Mucosa of rectum (tissue), 2 donors: ENCODE results near the gene TEX30.

Experiments
- H3K27ac ChIP-seq, 2 donors: one replicate each; pipeline ENCODE4 v1.7.0; 2013; ENCODE audit warnings: inconsistent platforms in 2 of 2, low read depth in 2 of 2, low read length in 2 of 2
- H3K27me3 ChIP-seq, 2 donors: one replicate each; pipeline ENCODE4 v1.7.0; 2013; ENCODE audit warnings: low read length in 2 of 2; ENCODE audit not compliant: control insufficient read depth in 2 of 2, insufficient read depth in 2 of 2
- H3K36me3 ChIP-seq, 2 donors: one replicate each; pipeline ENCODE4 v1.7.0; 2013; ENCODE audit warnings: low read length in 2 of 2; ENCODE audit not compliant: control insufficient read depth in 2 of 2, insufficient read depth in 2 of 2
- H3K4me1 ChIP-seq, 2 donors: one replicate each; pipeline ENCODE4 v1.7.0; 2013; ENCODE audit warnings: low read length in 2 of 2, mild to moderate bottlenecking in 1 of 2; ENCODE audit not compliant: control insufficient read depth in 2 of 2, insufficient read depth in 2 of 2
- H3K4me3 ChIP-seq, 2 donors: one replicate each; pipeline ENCODE4 v1.7.0; 2013; ENCODE audit warnings: low read length in 2 of 2
- H3K9ac ChIP-seq, 2 donors: one replicate each; pipeline ENCODE4 v1.7.0; 2013; ENCODE audit warnings: low read length in 2 of 2, low read depth in 1 of 2, mild to moderate bottlenecking in 1 of 2
- H3K9me3 ChIP-seq, 2 donors: one replicate each; pipeline ENCODE4 v1.7.0; 2013; ENCODE audit warnings: low read length in 2 of 2; ENCODE audit not compliant: control insufficient read depth in 2 of 2
- donor health status: healthy.
- donor health status: Normal muscosa, but diverticular disease.

Gene TEX30

DNA sequence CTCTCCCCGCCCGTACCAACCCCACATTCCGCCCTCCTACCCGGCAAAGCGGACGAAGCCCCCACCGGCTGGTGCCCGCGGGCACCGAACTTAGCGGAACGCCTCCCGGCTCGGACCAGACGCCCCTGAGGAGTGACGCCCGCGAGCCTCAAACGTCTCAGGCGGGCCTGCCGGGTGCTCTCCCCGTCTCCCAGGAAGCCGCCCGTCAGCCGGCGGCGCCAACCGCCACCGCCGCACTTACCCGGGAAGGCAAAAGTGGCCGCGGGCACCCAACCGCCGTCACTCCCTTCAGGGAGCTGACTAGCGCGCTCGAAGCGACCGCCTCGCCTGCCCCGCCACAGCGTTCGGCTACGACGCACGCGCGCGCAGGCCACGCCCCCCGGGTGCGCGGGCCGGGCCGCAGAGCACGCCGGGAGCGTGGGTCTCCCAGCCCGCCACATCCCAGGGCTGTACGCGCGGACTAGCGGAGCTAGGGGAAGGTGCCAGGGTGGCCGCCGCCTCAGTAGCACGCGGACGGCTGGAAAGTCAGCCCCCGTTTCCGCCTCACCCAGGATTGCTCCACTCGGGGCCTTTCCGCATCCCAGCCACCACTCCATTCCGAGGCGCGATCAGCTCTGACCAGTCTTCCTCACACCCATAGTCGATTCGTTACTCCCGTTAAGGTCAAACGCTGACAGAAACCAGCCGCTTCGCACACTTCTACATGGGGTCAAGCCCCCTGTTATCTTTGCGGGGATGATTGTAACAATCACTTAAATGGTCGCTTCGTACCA, at the start of gene TEX30:
TSS of gene TEX30 (minus strand) at position 346 of the 773 bp plus-strand sequence. CDS start 3,760 bp downstream, outside the sequence.
- Histone ChIP-seq H3K27ac (peak within 1 kb of the TSS; percentile 55 to 73), H3K9ac (peak within 1 kb of the TSS; percentile 76 to 85), H3K4me3 (peak within 1 kb of the TSS; percentile 93 to 94), H3K27me3 (no peaks in the 10 kb centered on the region), H3K4me1 (peaks cover 3 to 6% of the 10 kb centered on the region in 2 donors), H3K36me3 (no peaks in the 10 kb centered on the region), H3K9me3 (no peaks in the 10 kb centered on the region)

GRCh38 chr13:102817907-102818306, 44.3 kb upstream of the TEX30 start:
- Histone ChIP-seq H3K9me3 (no peaks in the 10 kb centered on the region), H3K27me3 (no peaks in the 10 kb centered on the region), H3K4me3 (no peak overlapping the region), H3K4me1 (no peaks in the 10 kb centered on the region), H3K27ac (no peak overlapping the region), H3K9ac (no peak overlapping the region), H3K36me3 (peaks cover 22 to 24% of the 10 kb centered on the region in 2 donors)

- Histone ChIP-seq H3K27ac (no peak overlapping the region), H3K4me1 (no peaks in the 10 kb centered on the region), H3K9ac (no peak overlapping the region), H3K36me3 (peaks cover 19 to 21% of the 10 kb centered on the region in 2 donors), H3K9me3 (no peaks in the 10 kb centered on the region), H3K27me3 (no peaks in the 10 kb centered on the region), H3K4me3 (no peak overlapping the region)
Observed at GRCh38 chr13:102817241-102817640, 43.7 kb upstream of the TEX30 start.

DNA sequence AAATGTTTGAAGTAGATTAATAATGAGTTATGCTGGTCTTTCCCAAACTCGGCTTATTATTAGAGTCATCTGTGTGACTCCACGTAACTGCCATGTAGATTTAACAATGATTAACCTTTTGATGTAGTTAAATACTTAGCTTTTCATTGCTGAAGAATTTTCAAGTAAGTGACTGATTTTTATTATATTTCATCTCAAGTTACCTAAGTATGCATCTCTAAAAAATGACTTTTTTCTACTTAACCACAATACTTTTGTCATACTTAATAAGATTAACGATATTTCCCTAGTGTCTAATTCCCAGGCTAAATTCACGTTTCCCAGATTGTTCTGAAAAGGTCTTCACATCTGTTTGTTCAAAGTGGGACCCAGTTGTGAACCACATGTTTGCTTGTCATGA, 43.1 kb upstream of the TEX30 start:
- H3K27me3 ChIP-seq = no peaks in the 10 kb centered on the region
- no peaks in the 10 kb centered on the region for H3K4me1 ChIP-seq
- H3K9me3 ChIP-seq = no peaks in the 10 kb centered on the region
- no peak overlapping the region for H3K4me3 ChIP-seq
- H3K9ac ChIP-seq = no peak overlapping the region
- H3K36me3 ChIP-seq = peaks cover 14 to 16% of the 10 kb centered on the region in 2 donors
- no peak overlapping the region for H3K27ac ChIP-seq

GRCh38 chr13:102815788-102816187, 42.2 kb upstream of the TEX30 start:
- Histone ChIP-seq H3K4me3 (no peak overlapping the region), H3K4me1 (no peaks in the 10 kb centered on the region), H3K27ac (no peak overlapping the region), H3K27me3 (no peaks in the 10 kb centered on the region), H3K9me3 (no peaks in the 10 kb centered on the region), H3K9ac (no peak overlapping the region), H3K36me3 (peaks cover 12 to 16% of the 10 kb centered on the region in 2 donors)

DNA sequence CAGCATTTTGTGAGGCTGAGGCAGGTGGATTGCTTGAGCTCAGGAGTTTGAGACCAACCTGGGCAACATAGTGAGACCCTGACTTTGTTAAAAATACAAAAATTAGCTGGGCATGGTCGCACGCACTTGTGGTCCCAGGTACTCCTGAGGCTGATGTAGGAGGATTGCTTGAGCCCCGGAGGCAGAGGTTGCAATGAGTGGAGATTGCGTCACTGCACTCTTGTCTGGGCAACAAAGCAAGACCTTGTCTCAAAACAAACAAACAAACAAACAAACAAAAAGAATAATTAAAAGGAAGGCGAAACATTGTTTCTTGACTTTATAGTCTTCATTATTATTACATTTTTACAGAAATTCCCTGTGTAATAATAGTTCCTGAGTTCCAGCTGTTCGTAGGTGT, 41.2 kb upstream of the TEX30 start:
- H3K27me3 ChIP-seq = no peaks in the 10 kb centered on the region

GRCh38 chr13:102814025-102814607, 40.5 kb upstream of the TEX30 start:
- H3K9me3 ChIP-seq = no peaks in the 10 kb centered on the region
- peaks cover 7 to 12% of the 10 kb centered on the region in 2 donors for H3K36me3 ChIP-seq
- H3K27me3 ChIP-seq = no peaks in the 10 kb centered on the region
- H3K4me3 ChIP-seq = no peak overlapping the region
- no peaks in the 10 kb centered on the region for H3K4me1 ChIP-seq
- no peak overlapping the region for H3K9ac ChIP-seq
- no peak overlapping the region for H3K27ac ChIP-seq

More for the DNA sequence above, 41.2 kb upstream of the TEX30 start:
- Histone ChIP-seq H3K4me3 (no peak overlapping the region), H3K27ac (no peak overlapping the region), H3K9ac (no peak overlapping the region), H3K4me1 (no peaks in the 10 kb centered on the region), H3K9me3 (no peaks in the 10 kb centered on the region), H3K36me3 (peaks cover 12 to 13% of the 10 kb centered on the region in 2 donors)

DNA sequence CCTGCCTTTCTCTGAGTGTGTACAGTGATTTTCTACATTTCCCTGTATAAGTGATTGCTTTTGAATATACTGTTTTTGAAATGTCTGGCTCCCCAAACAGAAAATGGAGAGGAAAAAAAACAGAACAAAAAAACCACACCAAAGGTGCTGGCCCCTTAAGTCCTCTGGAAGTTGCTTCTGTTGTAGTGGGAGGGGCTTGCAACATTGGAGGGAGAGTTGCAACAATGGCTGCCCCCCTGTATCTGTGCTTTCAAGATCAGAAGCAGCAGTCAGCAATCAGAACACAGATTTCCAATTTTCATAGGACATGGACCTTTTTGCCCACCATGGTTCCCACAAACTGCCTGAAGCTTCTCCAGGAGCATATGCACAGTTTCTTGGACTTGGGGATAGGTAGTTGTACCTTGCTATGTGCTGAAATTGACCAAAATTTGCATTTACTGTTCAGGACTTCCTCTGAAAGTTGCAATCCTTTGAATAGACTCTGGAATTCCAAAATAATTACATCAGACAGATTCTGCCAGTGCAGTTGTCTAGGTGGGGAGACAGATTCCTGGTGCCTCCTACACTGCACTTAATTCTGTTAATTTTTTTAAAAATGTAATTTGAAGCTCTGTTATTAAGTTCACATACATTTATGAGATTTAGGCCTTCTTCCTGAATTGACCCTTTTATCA, 39.2 kb upstream of the TEX30 start:
- no peaks in the 10 kb centered on the region for H3K9me3 ChIP-seq
- H3K4me3 ChIP-seq = no peak overlapping the region
- H3K9ac ChIP-seq = no peak overlapping the region
- no peaks in the 10 kb centered on the region for H3K27me3 ChIP-seq
- H3K27ac ChIP-seq = no peak overlapping the region
- H3K4me1 ChIP-seq = no peaks in the 10 kb centered on the region
- peaks cover 0 to 9% of the 10 kb centered on the region in 2 donors for H3K36me3 ChIP-seq

DNA sequence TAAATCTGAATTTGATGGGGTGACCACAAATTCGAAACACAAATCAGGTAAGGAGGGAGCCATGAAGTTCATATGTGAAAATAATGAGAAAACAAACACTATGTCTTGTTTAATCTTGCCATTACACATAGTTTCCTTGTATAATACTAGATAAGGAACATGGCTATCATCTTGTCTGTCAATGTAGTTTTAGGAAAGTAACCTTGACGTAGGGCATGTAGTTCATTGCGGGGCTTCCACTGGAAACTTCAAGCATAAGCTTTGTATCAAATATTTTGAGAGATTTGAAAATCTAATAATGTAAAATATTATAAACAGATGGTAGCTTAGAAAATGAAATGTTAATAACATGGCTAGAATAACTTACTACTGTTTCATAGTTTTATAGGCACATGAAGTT, 34.1 kb upstream of the TEX30 start:
- H3K4me3 ChIP-seq = no peak overlapping the region
- H3K4me1 ChIP-seq = no peaks in the 10 kb centered on the region
- H3K36me3 ChIP-seq = no peaks in the 10 kb centered on the region
- H3K27me3 ChIP-seq = no peaks in the 10 kb centered on the region
- H3K9me3 ChIP-seq = no peaks in the 10 kb centered on the region
- no peak overlapping the region for H3K9ac ChIP-seq
- no peak overlapping the region for H3K27ac ChIP-seq

GRCh38 chr13:102805680-102806079, 32.1 kb upstream of the TEX30 start:
- Histone ChIP-seq H3K4me1 (no peaks in the 10 kb centered on the region), H3K27ac (no peak overlapping the region), H3K9ac (no peak overlapping the region), H3K36me3 (no peaks in the 10 kb centered on the region), H3K27me3 (no peaks in the 10 kb centered on the region), H3K9me3 (no peaks in the 10 kb centered on the region), H3K4me3 (no peak overlapping the region)
